Stimulated activated CD4-positive, alpha-beta T cell treated with anti-CD3 and anti-CD28 coated beads, TNF-alpha, amount 100 ng/mL, for 4 hours (primary cell): ENCODE data around the gene ARGLU1.
"Not testable (repeated sequence)": the region's sequence is repeated elsewhere in the genome, so short reads cannot be mapped to it uniquely, and the experiment has no call there.

Experiments used
- DNase-seq, 3 experiments: peaks; one replicate each; pipeline ENCODE4 v3.0.0-alpha.2; 2020; ENCODE audit warnings: low read depth in 3 of 3

The ARGLU1 gene

GRCh38 chr13:106567474-106568298 lies at the start of gene ARGLU1:
TSS of gene ARGLU1 (minus strand) at chr13:106568137. CDS start at chr13:106567919, 218 bp downstream.
- peak; percentile 89 to 95 (median 93) for DNase-seq

GRCh38 chr13:106617561-106617960 lies 49.6 kb upstream of the ARGLU1 start:
- no peak for DNase-seq

DNA sequence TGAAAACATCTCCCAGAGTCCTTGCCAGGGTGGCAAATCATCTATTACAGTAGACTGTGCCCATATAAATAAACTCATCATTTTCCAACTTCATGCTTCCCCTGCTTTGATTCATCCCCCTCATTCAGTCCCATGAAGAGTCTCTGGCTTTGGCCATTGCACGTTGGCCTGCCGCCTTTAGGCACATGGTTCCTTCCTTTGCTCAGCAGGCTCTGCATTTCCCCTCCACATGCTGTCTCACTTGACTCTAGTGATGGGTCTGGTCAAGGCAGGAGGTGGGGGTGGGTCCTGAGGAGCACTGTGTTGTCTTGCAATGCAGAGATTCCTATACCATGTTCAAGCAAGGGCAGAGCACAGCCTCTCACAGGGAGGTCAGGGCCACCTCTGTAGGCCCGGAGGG lies 48.8 kb upstream of the ARGLU1 start:
- DNase-seq: no peak

DNA sequence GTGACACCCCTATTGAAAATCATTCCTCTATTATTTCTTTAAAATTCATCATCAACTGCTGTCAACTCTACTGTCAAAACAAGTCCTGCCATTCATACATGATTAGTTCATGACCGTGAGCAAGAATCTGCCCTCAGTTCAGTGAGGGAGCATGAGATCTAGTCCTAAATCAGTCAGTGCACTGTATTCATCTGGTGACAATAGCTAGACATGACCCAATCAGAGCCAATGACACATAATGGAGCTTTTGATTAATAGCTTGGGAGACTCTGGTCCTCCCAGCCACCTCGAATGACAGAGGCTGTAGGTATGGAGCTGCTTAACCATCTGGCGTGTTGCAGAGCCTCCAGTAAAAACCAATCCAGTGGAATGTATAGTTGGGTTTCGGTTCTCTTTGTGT lies 46.9 kb upstream of the ARGLU1 start:
- DNase-seq: no peak

DNA sequence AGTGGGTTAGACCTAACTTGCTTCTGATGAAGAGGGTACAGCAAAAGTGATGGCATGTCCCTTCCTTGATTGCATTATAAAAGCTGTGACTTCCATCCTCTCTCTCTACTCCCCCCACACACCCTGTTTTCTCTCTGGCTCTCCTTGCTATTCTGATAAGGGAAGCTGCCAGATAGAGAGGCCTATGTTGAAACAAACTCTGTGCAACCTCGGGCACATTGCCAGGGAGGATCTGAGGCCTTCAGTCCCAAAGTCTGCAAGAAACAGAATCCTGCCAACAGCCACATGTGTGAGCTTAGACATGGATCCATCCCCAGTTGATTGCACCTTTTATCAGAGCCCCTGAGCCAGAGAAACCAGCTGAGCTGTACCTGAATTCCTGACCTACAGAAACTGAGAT lies 44.8 kb upstream of the ARGLU1 start:
- DNase-seq: no peak

DNA sequence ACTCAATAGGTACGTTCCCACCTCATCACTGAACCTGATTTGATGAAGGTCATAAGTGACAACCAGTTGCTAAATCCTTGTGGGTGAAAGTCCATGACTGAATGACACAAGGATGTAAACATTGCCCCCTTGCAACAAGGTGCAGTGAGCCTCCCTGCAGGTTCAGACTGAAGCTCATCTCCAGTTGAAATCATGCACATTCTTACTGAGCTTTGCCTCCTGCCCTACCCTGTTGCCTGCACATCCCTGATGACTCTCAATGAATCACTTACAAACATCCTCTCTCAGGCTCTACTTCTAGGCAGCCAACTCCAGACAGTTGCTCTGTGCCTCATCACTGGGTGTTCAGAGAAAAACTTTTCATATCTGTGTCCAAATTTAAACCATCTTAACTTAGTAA lies 42.5 kb upstream of the ARGLU1 start:
- no peak for DNase-seq

DNA sequence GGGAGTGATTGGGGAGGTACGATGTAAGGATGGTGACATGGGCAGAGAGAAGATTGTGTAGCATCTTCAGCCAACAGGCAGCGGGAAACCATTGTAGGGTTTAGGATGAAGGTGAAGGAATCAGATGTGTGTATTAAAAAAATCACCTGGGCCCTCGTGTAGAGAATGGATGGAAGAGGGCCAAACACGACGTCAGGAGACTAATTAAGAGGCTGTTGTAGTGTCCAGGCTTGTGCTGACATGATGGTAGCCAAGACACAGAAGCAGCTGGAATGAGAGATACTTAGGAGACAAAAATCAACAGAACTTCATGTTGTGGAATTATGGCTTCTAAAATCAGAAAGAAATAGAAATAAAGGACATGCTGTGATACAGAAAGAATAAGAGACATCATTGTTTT lies 41.2 kb upstream of the ARGLU1 start:
- no peak for DNase-seq

GRCh38 chr13:106603546-106603945 lies 35.6 kb upstream of the ARGLU1 start:
- DNase-seq: no peak

GRCh38 chr13:106602178-106602577 lies 34.2 kb upstream of the ARGLU1 start:
- DNase-seq: no peak

GRCh38 chr13:106601489-106601888 lies 33.6 kb upstream of the ARGLU1 start:
- no peak for DNase-seq

DNA sequence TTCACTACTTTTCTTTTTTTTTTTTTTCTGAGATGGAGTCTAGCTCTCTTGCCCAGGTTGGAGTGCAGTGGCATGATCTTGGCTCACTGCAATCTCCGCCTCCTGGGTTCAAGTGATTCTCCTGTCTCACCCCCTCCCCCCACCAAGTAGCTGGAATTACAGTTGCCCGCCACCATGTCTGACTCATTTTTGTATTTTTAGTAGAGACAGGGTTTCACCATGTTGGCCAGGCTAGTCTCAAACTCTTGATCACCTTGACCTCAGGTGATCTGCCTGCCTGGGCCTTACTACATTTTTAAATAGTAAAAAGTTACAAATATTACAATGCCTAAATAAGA lies 32.8 kb upstream of the ARGLU1 start:
- DNase-seq: not testable (repeated sequence)

- no peak for DNase-seq
Observed at GRCh38 chr13:106599875-106600797, 32.2 kb upstream of the ARGLU1 start.

GRCh38 chr13:106597749-106598395 lies 29.9 kb upstream of the ARGLU1 start:
- DNase-seq: no peak

DNA sequence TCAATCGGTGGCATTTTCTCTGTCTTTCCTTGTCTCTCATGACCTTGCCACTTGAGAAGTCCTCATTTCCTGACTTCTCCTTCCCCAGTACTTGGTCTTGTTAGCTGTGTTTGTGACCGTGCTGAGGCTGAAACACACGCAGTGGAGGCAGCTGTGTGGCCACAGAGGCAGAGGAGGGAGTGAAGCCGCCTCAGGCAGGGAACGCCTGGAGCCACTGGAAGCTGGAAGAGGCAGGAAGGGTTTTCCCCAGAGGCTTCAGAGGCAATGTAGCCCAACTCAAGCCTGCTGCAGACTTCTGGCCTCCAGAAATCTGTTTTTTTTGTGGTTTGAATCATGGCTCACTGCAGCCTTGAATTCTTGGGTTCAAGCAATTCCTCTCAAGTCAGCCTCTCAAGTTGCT lies 29.2 kb upstream of the ARGLU1 start:
- no peak for DNase-seq

DNA sequence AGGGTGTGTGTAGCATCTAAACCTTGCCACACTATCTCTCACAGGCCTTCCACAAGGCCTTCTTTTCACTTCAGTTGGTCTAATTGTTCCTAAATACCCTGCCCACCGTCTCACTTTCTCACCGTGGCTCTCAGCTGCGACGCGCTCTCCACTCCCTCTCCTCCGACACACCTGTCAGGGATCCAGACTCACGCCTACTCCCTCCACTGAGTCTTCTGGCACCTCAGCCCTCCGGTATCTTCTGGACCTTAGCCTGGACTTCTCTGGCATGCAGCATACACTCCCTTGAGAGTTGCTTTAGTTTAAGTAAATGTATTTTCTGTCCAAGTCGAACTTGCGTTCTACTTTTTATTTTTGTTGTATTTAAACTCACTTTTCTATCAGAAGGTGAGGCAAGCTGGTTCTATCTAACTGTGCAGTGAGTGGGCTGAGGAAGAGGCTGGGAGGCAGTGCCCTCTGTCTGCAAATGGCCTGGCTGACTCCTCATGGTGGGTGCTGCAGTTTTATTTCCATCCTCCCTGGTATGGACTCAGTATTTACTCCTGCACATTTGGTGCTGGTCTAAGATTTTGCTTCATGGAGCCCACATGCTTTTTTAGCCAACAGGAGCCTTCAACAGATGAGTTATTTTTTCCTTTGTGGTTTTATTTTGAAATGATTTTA lies 28.5 kb upstream of the ARGLU1 start:
- DNase-seq: no peak

DNA sequence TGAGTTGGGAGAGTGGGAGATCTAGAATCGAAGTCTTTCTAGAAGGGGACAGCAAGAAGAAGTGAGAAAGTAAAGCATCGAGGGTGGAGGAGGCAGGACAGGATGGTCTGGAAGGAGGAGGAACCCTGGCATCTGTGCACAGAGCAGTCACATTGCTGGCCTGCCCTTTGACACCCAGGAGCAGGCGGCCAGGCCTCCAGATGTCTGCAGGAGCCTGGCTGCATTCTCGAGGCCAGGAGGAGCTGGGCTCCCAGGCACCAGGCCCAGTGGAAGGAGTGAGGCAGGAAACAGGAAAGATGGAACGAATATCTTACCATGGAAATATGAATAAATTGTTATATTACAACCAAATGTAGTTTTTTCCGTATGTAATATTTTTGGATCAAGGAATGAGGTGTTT lies 27.7 kb upstream of the ARGLU1 start:
- DNase-seq: no peak

DNA sequence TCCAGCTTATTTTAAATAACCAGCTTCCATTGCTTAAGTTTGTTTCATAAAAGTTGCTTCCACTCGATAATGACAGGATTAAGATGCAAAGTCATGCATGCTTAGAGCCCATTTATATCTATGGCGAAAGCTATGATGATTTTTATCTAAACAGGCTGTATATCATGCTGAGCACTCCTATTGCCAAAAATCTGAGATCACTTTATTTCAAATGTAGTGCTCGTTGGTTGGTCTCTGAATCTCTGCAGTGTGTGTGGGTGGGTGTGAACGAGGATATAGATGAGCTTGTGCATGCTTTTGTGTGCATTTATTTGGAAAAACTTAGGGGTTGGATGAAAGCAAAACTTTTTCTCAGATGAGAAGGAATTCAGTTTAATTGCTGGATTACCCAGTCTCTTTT lies 27.0 kb upstream of the ARGLU1 start:
- DNase-seq: no peak

DNA sequence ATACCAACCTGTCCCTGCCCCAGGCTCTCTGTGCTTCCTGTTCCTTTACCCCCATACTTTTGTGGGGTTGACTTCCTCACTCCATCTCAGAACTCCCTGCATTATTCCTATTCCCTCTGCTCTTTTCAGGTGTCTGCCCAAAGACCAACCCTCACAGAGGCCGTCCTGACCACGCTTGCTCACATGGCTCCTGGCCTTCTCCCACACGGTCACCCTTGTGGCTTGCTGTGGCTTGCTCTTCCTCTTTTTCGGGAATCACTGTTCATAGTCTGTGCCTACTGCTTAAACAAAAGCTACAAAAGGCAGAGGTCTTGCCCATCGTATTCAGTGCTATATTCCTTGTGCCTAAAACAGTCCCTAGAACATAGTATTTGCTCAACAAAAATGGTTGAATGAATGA lies 25.2 kb upstream of the ARGLU1 start:
- no peak for DNase-seq

DNA sequence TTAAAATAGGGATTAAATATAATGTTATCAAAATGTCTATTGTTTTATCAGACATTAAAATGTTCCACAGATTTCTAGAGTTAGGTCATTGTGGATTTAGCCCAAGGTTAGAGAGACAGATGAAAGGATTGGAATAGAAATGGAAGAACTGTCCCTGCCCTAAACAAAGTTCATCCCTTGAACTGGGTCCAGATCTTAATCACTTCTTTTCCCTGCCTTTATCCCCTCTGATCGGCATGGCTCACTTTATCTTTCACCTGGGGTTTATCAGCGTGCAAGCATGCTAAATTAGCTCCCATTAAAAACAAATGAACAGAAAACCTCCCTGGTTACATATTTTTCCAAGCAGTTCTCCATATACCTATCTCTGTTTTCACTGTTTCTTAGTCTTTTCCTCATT lies 23.4 kb upstream of the ARGLU1 start:
- DNase-seq: no peak

- DNase-seq: no peak
Observed at GRCh38 chr13:106589716-106590115, 21.8 kb upstream of the ARGLU1 start.

DNA sequence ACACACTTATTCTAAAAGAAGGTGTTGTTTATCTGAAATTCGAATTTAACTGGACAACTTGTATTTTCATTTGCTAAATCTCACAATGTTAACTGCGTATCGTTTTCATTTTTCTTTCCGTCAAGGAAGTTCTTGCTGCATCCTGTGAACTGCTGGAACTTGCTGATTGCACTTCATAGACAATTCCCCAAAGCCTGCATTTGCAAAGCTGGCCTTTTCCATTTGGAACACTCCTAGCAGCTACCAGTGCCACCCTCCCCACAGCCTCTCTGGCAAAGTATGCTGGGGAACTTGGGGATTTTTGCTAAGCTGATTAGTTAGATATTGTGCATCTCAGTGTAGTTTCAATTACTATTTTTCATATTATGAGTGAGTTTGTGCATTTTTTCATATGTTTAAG lies 20.4 kb upstream of the ARGLU1 start:
- DNase-seq: no peak

- DNase-seq: no peak
Observed at GRCh38 chr13:106587787-106588186, 19.9 kb upstream of the ARGLU1 start.
